Mesenteric fat pad (tissue), 1 donor: Measurements from ENCODE around the gene DNASE2B. TPM values are rescaled to one million over a fixed set of nuclear protein-coding genes. Genes with fewer than 3 reads are reported as not detected.

Experiments
- DNase-seq: peaks from one replicate; pipeline ENCODE4 v3.0.0-alpha.2; 2020; ENCODE audit warnings: low spot score
- total RNA-seq: library from RNA; stranded (reverse); fragmentation: NEBNext Ultra II Directional; extraction: Animal tissue kit (Norgen Biotek cat#: 25700); gene quantifications from one replicate; pipeline ENCODE4 v1.2.1, GENCODE V29; 2021
- donor health status: DM: yes; HTN: yes; CAD: no.

Gene DNASE2B
- total RNA-seq, 1 donor from 2014 or later: 0.39 TPM

- no peak for DNase-seq
Measured at GRCh38 chr1:84374991-84375696, 23.1 kb upstream of the DNASE2B start.

- DNase-seq: no peak
Measured at GRCh38 chr1:84376000-84376910, 22.0 kb upstream of the DNASE2B start.

DNA sequence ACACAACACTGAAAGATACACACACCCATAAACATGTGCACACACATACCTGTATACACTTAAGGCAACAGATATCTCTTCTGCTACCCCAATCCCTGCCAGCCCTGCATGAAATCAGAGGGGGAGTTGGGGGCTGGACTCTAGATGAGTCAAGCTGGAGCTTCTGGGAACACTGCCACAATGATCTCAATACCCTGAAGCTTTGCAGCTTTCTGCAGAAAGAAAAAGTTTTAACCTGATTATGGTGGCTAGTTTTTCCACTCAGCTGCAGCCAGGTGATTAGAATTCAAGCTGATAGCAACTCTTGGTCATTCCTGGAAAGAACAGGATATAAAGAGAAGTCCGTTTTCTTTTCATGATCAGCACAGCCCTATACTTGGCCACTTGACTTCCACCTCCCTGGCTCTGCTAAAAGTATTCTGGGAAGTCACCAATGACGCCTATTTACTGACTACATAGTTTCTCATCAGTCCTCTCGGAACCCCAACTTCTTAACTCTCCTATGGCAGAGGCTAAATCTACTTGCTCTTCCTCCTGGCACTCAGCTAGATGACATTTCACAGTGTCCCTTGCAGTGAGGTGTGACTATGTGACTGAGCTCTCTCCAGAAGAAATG, 20.7 kb upstream of the DNASE2B start:
- no peak for DNase-seq

- no peak for DNase-seq
Measured at GRCh38 chr1:84379138-84379916, 19.0 kb upstream of the DNASE2B start.

- DNase-seq: no peak
Measured at GRCh38 chr1:84379917-84380180, 18.4 kb upstream of the DNASE2B start.

DNA sequence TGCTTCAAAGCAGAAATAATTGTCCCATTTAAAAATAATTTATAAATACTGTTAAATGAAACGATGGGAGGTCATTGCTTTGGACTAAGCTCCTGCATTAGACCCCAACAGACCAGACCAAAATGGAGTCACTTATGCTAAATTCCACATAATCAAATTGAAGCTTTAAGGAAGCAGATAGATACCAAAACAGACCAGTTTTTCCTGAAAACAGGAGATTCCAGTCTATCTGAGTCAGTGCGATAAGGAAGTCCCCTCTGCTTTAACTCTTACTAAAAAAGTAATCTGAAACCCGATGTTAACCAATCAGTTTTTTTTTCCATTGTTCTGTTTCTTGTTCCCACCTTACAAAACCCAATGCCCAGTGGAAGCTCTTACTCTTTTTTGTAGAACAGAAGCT, 16.2 kb upstream of the DNASE2B start:
- DNase-seq: no peak

GRCh38 chr1:84385347-84385746, 12.9 kb upstream of the DNASE2B start:
- no peak for DNase-seq

DNA sequence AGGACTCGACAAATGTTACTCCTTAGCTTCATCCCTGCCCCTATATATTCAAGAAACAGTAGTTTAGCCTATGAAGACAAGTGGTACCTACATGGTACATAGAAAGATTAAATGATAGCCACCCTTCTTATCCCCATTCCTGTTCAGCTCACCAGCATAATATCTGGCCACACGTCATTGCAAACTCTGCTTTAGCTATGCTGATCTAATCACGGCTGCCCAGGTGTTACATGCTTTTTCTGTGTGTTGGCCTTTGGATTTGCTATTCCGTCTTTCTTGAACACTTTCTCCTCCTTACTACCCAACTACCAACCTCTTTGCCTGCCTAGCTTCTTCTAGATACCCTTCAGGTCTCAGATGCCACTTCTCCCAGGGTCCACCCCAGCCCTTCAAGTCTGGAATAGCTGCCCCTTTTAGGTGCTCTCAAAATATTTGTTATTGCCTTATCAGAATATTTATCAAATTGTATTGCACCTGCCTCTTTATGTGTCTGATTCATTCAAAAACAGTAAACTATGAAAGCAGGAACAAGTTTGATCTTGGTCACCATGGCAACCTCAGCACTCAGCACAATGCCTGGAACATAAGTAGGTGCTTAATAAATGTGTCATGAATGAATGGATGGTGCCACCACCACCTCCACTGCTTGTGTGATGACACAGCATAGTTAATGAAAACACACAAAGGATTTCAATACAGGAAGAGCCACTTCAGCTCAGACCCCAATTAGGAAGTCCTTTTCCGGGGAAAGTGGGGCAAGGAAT, 11.4 kb upstream of the DNASE2B start:
- DNase-seq: no peak

- no peak for DNase-seq
Measured at GRCh38 chr1:84387480-84388163, 10.7 kb upstream of the DNASE2B start.

- DNase-seq: no peak
Measured at GRCh38 chr1:84390226-84390625, 8.1 kb upstream of the DNASE2B start.

- DNase-seq: no peak
Measured at GRCh38 chr1:84401156-84401555, 2.9 kb downstream of the DNASE2B start.

DNA sequence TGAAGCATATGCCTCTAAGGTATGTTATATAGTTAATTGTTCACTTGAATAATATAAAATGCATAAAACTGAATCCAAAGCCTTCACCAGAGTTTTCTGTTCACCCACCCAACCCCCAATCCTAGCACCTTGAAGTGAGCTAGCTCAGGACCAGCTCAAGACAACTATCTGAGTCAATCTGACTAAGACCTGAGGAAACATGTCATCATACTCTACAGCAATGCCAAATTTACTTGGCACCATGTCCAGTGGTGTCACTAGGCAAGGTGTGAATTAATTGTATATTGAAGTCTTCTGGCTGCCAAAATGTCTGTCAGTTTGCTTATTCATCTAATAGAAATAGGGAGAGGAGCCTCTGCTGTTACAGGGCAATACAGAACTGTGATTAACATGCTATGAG, 3.8 kb downstream of the DNASE2B start:
- DNase-seq: no peak

GRCh38 chr1:84402501-84402900, 4.2 kb downstream of the DNASE2B start:
- DNase-seq: no peak

GRCh38 chr1:84403347-84403746, 5.1 kb downstream of the DNASE2B start:
- no peak for DNase-seq

DNA sequence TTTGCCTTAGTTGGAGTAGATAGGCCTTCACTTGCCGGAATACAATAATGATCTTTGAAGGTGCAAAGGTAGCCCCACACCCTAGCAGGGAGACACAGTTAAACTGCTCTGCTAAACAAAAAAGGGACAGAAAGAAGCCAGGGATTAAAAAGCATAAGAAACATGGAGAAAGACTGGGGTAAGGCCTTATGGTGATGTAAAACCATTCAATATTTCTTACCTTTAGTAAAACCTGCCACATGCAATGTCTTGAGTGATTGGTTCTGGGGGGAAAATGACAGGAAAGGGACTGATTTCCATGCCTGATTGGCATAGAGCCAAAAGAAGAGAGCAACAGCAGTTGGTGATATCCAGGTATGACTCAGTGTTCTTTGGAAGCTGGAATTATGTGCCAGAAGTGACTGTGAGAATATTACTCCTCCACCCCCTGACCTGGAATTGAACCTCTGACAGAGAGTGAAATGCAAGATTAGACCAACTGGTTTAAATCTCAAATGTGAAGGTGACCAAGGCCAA, 8.1 kb downstream of the DNASE2B start:
- no peak for DNase-seq

DNA sequence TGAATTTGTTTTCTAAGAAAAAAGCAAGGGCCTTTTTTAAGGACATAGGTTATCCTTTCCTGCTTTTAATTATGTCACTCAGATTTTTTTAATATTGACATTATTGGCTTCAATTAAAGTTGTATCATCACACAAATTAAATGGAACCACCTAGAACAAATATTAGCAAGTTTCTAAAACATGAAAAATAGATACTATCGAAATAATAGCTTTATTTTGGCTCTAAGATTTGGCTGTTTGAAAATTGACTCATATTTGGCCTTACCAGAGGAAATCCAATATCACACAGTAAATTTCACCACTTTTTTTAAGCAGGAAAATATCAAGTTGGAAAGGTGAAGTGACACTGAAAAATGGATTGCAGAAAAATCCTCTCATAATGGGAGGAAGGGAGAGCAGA, 9.2 kb downstream of the DNASE2B start:
- no peak for DNase-seq

GRCh38 chr1:84407958-84408422, 9.7 kb downstream of the DNASE2B start:
- DNase-seq: no peak

DNA sequence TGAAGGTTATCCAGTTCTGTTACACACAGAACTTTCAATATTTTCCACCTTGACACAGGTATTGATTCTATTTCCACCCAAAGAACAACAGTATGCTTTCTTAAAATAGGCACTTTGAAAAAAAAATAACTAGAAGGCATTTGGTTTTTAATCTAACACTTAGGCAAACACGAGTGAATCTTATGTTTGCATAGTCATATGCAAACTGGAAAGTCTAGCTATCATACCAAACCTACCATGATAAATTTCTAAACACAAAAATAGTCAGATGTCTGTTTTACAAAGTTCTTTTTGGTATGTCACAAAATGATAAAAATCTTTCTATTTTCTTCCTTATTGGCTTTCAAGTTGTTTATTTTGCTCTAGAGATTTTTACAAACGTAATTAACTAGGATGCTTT, 11.6 kb downstream of the DNASE2B start:
- no peak for DNase-seq

DNA sequence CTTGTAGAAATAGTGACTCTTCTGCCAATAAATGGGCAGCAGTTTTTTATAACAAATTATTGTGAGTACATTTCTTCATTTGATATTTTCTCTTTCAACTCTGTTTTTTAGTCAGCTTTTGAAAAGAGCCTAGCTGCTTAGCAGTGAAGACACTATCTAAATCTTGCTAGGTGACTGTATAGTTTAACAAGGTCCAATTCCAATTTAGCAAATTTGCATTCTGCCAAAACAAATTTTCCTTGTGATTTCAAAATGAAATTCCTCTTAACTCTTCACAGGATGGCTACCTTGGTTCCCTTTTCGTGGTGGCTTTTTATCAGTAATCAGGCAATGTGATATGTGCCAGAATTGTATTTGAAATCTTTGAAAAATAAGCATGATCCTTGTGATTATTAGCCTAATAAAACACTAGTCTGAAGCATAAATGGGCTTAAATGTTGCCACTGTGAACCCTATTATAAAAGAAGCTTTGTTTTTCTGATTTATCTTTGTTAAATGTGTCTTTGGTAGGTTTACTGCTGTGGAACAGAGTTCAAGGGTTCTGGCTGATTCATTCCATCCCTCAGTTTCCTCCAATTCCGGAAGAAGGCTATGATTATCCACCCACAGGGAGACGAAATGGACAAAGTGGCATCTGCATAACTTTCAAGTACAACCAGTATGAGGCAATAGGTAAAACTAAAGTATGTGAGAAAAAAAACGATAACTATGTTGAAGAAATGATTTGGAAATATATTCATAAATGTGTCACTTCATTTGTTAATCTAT, 12.2 kb downstream of the DNASE2B start:
- no peak for DNase-seq
